Panc1 (cell line): ENCODE results near the gene KCP. TPM values are rescaled to one million over a fixed set of nuclear protein-coding genes. Genes with fewer than 3 reads are reported as not detected.

Source experiments
- ATAC-seq: fragments of 200-7000 bp; cut with Tn5 transposase; 2 replicates; pipeline ENCODE4 v1.9.1; 2020; ENCODE audit warnings: mild to moderate bottlenecking, moderate library complexity
- BruUV-seq: library from RNA; stranded (reverse); fragments of 400-500 nt; replicated peaks from 2 replicates; lab custom pipeline; 2021; lab: Mats Ljungman, UMichigan
- CTCF ChIA-PET: fragments of 300-600 bp; sonication (Branson Sonifier 250); formaldehyde crosslinking; loops from one replicate; lab custom pipeline; 2022; ENCODE audit warnings: antibody characterized with exemption; lab: Charles Lee
- POLR2A ChIA-PET: fragments of 300-600 bp; sonication (Branson Sonifier 250); formaldehyde crosslinking; loops from one replicate; lab custom pipeline; 2022; ENCODE audit warnings: antibody characterized with exemption; lab: Charles Lee
- DNase-seq: peaks from one replicate; pipeline ENCODE4 v3.0.0-alpha.2; 2010; ENCODE audit warnings: low read depth, low spot score
- H3K27ac ChIP-seq: 2 replicates; pipeline ENCODE4 v1.5.1; 2011; ENCODE audit warnings: mild to moderate bottlenecking, low read length, inconsistent platforms
- H3K27me3 ChIP-seq: fragments of 200-500 bp; sonication (Bioruptor generic); 2 replicates; pipeline ENCODE4 v1.6.0; 2014; ENCODE audit warnings: low read length, inconsistent platforms; ENCODE audit not compliant: control insufficient read depth, insufficient read depth
- H3K36me3 ChIP-seq: fragments of 200-500 bp; sonication (Bioruptor generic); 2 replicates; pipeline ENCODE4 v1.5.1; 2014; ENCODE audit warnings: inconsistent platforms, mild to moderate bottlenecking, low read length, moderate library complexity; ENCODE audit not compliant: control insufficient read depth, insufficient read depth
- H3K4me1 ChIP-seq: 2 replicates; pipeline ENCODE4 v1.5.1; 2011; ENCODE audit warnings: inconsistent platforms, mild to moderate bottlenecking, low read length, moderate library complexity; ENCODE audit not compliant: control insufficient read depth, insufficient read depth
- H3K4me3 ChIP-seq, 2 experiments: 2 replicates each; pipeline ENCODE4 v1.5.1; 2011 to 2012; ENCODE audit warnings: low read depth in 2 of 2, low read length in 2 of 2, mild to moderate bottlenecking in 2 of 2, inconsistent platforms in 1 of 2, moderate library complexity in 1 of 2
- H3K9me3 ChIP-seq: fragments of 200-500 bp; sonication (Bioruptor generic); 2 replicates; pipeline ENCODE4 v1.5.1; 2014; ENCODE audit warnings: low read depth, mild to moderate bottlenecking, inconsistent platforms, low read length, moderate library complexity; ENCODE audit not compliant: control insufficient read depth, insufficient read depth
- CTCF ChIP-seq: fragments of 450-650 bp; IDR thresholded peaks from 2 replicates; pipeline ENCODE4 v1.5.1; 2017; ENCODE audit warnings: mild to moderate bottlenecking
- POLR2AphosphoS5 ChIP-seq: IDR thresholded peaks from 2 replicates; pipeline ENCODE4 v1.6.1; 2012; ENCODE audit warnings: mild to moderate bottlenecking, low read depth, low read length, moderate library complexity
- REST ChIP-seq, 2 experiments: IDR thresholded peaks; 2 replicates each; pipeline ENCODE4 v1.6.1; 2011 to 2012; ENCODE audit warnings: low read depth in 2 of 2, control low read depth in 1 of 2, low read length in 1 of 2, mild to moderate bottlenecking in 1 of 2, moderate library complexity in 1 of 2; ENCODE audit not compliant: insufficient read depth in 1 of 2
- SIN3A ChIP-seq: IDR thresholded peaks from 2 replicates; pipeline ENCODE4 v1.6.1; 2012; ENCODE audit warnings: low read depth, mild to moderate bottlenecking, low read length, moderate library complexity, borderline replicate concordance; ENCODE audit not compliant: insufficient read depth
- TCF7L2 ChIP-seq: IDR thresholded peaks from 2 replicates; pipeline ENCODE4 v1.6.1; 2011; ENCODE audit warnings: mild to moderate bottlenecking, low read depth, low read length, inconsistent platforms
- in situ Hi-C: cut with HindIII; loops from 2 replicates; pipeline ENCODE4 v1.10.0; 2016; ENCODE audit warnings: low sequenced_read_pairs, low pct_unique_long_range_greater_than_20kb
- intact Hi-C: fragments of 100-400 bp; cut with micrococcal nuclease; formaldehyde crosslinking; loops from one replicate; pipeline ENCODE4 v1.10.0; 2022; ENCODE audit not compliant: unreplicated experiment
- total RNA-seq: library from RNA; stranded (reverse); gene quantifications from one replicate; pipeline ENCODE4 v1.2.1, GENCODE V29; 2021; ENCODE audit not compliant: unreplicated experiment

The KCP gene
- total RNA-seq, 1 experiment from 2014 or later, result 0.13 TPM

- Histone ChIP-seq H3K4me1 (no peaks in the 10 kb centered on the region), H3K4me3 (no peak overlapping the region), H3K9me3 (no peaks in the 10 kb centered on the region), H3K27me3 (no peaks in the 10 kb centered on the region), H3K27ac (no peak overlapping the region), H3K36me3 (no peaks in the 10 kb centered on the region)
- ChIA-PET CTCF (no interaction called here), POLR2A (interaction anchor here (0.6 kb wide), 1 partner anchor 153 kb away, joined by 6 read pairs; no protein-coding TSS in a partner anchor)
- no TSS peak for BruUV-seq
- intact Hi-C loops (loop anchor here (10.0 kb wide), 1 partner anchor 155 kb away; no protein-coding TSS in a partner anchor), in situ Hi-C loops (no loop called here)
- DNase-seq, result no peak
- no peak for ATAC-seq
- no peak for TF ChIP-seq CTCF
- TF ChIP-seq POLR2AphosphoS5, result no peak
- TF ChIP-seq REST (IDR thresholded peaks at IDR 0.05; ENCODE audit: insufficient read depth in 1 of 2, low read depth in 2 of 2, low read length in 1 of 2), result no peak
- no peak for TF ChIP-seq TCF7L2
- no peak for TF ChIP-seq SIN3A
These were observed 29.4 kb upstream of the KCP start for GRCh38 chr7:128939861-128940410.

GRCh38 chr7:128939075-128939860 is 28.8 kb upstream of the KCP start:
- POLR2A ChIA-PET, result no interaction called here

More at GRCh38 chr7:128939075-128939860, 28.8 kb upstream of the KCP start:
- Histone ChIP-seq H3K27ac (no peak overlapping the region), H3K36me3 (no peaks in the 10 kb centered on the region), H3K27me3 (no peaks in the 10 kb centered on the region), H3K4me1 (no peaks in the 10 kb centered on the region), H3K4me3 (no peak overlapping the region), H3K9me3 (no peaks in the 10 kb centered on the region)
- ATAC-seq, result no peak
- intact Hi-C loops, result loop anchor here (10.0 kb wide), 1 partner anchor 156 kb away; no protein-coding TSS in a partner anchor
- in situ Hi-C loops, result no loop called here
- CTCF ChIA-PET, result no interaction called here
- TF ChIP-seq TCF7L2, result no peak
- TF ChIP-seq REST (IDR thresholded peaks at IDR 0.05; ENCODE audit: insufficient read depth in 1 of 2, low read depth in 2 of 2, low read length in 1 of 2), result no peak
- TF ChIP-seq CTCF, result no peak
- TF ChIP-seq SIN3A, result no peak
- TF ChIP-seq POLR2AphosphoS5, result no peak
- BruUV-seq, result no TSS peak
- no peak for DNase-seq
